HG02885 (cell line): Measurements from ENCODE around the gene KDM1B.

ENCODE experiments used
- ATAC-seq: cut with Tn5 transposase; IDR thresholded peaks from one replicate; pipeline ENCODE4 v1.9.1; 2021; ENCODE audit warnings: mild to moderate bottlenecking; ENCODE audit not compliant: unreplicated experiment, poor library complexity

KDM1B gene

GRCh38 chr6:18259675-18260447, 104.6 kb downstream of the KDM1B start:
- no peak for ATAC-seq

- ATAC-seq = peak; percentile 45
Measured at GRCh38 chr6:18260448-18261106, 105.4 kb downstream of the KDM1B start.

DNA sequence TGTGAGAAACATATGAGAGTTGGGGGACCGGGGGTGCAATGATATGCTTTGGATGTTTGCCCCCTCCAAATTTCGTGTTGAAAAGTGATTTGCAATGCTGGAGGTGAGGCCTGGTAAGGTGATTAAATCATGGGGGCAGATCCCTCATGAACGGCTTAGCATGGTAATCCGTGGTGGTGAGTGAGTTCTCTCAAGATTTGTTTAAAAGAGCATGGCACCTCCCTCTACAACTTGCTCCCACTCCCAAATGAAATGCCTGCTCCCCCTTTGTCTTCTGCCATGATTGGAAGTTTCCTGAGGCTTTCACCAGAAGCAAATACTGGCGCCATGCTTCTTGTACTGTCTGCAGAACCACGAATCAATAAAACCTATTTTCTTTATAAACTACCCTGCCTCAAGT, 106.7 kb downstream of the KDM1B start:
- ATAC-seq = no peak

GRCh38 chr6:18262702-18263417, 107.6 kb downstream of the KDM1B start:
- ATAC-seq = peak; percentile 63

DNA sequence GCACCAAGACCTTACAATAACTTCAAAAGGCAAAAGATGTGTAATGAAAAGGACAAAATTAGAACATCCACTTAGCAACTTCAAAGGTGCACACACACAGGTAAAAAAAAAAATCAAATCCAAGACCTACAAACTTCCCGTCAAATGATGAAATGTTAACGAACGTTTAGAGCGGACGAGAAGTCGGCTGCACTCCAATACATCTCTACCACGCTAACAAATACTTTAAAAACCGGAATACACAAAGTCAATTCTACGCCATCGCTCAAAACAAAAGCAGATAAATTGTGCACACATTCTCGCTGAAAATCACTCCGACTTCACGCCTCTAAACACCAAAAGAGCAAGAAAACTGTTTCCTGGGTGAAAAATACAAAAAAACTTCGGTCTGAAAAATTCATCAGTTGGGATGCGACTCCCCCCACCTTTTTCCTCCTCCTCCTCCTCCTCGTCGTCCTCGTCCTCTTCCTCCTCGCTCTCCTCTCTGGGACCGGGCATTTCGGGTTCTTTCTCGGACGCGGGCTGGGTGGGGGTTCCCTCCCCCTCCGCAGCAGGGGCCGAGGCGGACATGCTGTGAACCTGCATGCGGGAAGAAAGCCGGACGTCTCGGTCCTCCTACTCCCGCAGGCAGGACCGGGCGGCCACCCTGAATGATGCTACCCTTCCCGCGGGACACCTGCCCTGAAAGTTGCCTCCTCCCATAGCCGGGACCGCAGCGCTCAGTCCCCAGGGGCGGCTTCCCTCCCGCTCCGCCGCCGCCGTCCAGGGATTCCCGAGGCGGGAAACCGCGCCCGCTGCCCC, 108.4 kb downstream of the KDM1B start:
- ATAC-seq = peak; percentile 0

DNA sequence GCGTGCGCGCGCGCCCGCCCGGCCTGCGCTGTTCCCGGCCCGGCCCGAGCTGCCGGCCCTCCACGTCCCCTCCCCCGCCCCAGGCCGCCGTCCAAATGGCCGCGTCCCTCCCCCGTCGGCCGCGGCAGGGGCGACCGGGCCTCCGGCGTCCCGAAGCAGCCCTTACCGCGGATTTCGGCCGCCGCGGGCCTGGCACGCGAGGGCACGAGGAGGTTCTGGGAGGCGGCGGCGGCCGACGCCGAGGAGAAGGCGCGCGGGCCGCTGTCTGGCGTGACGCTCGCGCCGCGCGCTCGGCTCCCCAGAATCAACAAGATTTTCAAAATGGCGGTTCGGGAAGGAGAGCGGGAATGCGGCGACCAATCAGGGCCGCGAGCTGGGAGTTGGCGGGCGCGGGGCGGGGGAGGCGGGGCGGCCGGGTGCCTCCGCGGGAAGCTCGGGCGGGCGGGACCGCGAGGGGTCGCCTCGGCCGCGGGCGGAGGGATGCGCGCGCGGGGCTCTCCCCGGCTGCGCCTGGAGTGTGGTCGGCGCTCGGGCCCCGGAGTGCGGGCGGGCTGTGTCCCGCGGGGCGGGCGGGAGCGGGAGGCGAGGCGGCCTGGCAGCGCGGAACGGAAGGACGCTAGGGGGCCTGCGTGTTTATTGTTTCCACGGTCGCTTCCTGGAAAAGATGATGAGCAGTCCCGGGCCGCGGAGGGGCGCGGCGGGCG, 109.1 kb downstream of the KDM1B start, which contains the start of gene DEK:
TSS of gene DEK (minus strand) at position 312 of the 704 bp plus-strand sequence. CDS start 543 bp downstream, outside the sequence.
- peak; percentile 43 for ATAC-seq

GRCh38 chr6:18264923-18265377, 109.7 kb downstream of the KDM1B start:
- no peak for ATAC-seq

DNA sequence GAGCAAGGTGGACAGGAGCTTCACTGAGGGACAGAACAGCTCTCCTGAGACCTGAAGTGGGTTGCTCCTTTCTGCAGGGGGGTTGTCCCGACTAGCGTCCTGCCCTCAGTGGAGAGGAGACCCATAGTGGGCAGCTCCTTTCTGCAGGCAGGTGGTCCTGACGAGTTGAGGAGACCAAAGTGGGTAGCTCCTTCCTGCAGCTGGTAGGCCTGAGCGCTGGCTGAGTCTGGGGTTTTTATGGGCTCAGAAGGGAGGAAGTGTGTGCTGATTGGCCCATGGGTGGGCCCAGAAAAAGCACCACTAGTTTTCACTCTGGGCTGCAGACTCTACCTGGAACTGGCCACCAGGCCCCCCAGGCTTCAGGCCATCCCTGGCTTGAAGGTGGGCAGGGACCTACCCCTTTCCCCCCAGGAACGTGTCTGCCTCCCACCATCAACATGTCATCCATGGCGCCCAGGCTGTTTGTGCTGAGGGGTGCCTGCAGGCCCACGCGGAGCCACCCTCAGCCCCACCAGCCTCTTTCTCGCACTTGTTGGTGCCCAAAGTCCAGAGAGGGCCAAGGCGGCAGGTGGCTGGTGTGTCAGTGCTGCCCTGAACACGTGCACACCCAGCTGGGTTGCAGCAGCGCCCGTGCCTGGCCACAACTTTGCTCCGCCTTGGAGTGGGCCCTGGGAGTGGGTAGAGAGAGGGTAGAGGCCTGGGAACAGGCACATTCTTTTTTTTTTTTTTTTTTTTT, 110.7 kb downstream of the KDM1B start:
- ATAC-seq = no peak

- ATAC-seq = no peak
Measured at GRCh38 chr6:18266523-18266912, 111.3 kb downstream of the KDM1B start.

- ATAC-seq = no peak
Measured at GRCh38 chr6:18268066-18268465, 112.8 kb downstream of the KDM1B start.

GRCh38 chr6:18269253-18269652, 114.0 kb downstream of the KDM1B start:
- no peak for ATAC-seq

GRCh38 chr6:18269717-18270116, 114.5 kb downstream of the KDM1B start:
- ATAC-seq = no peak

DNA sequence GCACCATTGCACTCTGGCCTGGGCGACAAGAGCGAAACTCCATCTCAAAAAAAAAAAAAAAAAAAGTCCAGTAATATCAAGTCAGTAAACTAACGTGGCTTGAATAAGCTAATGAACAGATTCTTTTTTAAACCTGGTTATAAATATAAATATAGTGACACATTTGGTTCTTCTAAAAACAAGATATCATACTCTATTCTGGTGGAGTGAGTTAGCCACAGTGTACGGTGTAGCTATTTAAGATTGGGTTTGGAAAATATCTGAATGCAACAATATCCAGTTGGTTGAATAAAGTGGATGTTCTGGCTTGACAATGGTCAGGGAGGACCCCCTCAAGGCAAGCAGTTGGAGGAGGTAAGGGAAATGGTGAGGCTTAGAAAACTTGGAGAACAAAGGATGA, 115.0 kb downstream of the KDM1B start:
- no peak for ATAC-seq
